ENCODE results near the gene SPOCK2. TPM values are rescaled to one million over a fixed set of nuclear protein-coding genes. Genes with fewer than 3 reads are reported as not detected.

SPOCK2 gene
- total RNA-seq, 1 donor from 2014 or later: 0.79 TPM

DNA sequence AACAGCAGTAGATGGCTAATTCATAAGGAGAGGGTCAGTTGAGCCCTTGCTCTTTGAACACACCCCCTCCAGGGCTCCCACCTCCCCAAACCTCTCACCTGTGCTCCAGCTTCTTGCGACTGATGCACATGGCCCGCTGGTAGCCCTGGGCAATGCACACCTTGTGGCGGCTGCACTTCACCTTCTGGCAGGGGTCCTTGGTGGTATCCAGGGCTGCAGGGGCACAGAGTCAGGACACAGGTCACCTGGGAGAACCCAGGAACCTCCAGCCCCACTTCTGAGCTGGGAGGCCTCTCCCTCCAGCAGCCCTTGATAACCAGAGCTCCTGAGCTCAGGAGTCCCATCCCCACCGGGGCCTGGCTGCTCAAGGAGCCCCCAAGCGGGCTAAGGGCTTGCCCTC is 16.3 kb downstream of the SPOCK2 start:
- DNase-seq: no peak

DNA sequence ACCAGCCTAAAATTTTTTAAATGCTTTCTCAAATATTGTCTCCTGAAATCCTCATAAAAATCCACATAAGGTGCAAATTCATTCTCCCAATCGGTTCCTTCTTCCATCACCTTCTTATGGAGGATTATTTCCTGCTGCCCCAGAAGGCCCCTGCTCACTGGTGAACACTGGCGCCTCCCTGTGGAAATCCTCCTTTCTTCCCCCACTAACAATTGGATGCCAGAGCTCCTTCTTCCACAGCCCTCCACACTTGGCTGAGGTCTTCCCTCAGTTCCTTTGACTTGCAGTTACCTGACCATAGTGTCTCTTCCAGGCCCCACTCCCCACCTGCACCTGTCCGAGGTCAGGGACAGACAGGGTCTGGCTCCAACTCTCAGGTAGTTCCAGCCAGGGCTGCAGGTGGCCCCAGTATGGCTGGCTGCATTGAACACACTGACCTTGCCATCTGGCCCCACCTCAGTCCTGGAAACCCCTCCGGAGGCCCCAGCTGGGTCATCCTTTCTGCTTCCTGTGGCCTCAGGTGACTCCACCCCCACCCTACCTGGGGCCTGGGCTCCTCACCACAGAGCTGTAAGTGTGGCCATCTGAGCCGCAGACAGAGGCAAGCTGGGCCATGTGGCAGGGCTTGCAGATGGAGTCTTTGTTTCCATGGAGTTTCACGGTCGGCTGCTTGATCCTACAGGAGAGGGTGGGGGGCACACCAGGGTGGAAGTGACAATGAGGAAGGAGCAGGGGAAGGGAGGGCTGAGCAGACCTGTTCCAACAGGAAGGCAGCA is 18.4 kb downstream of the SPOCK2 start:
- no peak for DNase-seq

DNA sequence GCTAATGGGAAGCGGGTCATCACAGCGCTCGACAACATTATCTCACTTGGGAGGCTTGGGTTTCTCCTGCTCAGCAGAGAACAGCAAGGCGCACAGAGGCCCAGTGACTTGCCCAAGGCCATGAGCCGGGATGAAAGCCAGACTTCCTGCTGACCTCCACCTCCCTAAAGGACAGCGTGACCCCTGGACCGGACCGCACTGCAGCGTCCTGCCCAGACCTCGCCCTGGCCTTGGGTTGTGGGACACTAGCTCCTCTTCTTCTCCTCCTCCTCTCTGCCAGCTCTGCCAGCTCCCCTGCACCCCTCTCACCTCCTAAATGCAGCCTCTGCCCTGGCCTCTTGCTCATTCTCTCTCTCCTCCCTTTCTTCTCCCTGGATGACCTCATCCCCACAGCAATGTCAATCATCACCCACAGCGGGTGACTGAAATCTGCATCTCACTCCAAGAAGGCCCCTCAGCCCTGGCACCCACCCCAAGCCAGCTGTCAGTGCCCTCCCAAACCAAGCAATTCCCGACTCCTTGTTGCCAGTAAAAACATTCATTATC is 19.4 kb downstream of the SPOCK2 start:
- DNase-seq: no peak

DNA sequence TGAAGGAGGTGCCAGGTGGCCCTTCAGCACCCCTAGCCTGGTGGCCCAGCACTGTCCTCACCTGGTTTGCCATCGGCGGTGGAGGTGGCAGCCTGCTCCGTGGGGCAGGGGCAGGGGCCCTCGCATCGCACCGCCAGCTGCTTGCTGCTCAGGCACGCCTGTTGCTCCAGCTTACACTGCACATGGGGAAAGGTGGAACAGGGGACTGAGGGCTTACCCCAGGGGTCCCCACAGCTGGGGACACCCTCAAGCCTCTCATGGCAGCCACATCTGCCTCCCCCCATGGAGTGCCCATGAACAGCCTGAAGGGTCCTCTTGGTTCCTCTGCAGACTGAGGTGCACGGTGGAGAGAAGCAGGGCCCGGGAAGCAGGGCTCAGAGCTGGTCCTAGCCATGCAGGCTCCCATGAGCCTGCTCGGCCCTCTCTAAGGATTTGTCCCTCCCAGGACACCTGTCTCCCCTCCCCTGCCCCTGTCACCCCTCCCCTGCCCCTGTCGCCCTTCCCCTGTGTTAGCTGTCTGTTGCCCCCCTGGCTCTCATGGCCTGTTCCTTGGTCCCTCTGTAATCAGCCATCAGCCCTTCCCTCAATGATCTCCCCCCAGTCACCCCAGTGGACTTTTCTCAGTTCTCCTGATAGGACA is 20.1 kb downstream of the SPOCK2 start:
- DNase-seq: no peak

DNA sequence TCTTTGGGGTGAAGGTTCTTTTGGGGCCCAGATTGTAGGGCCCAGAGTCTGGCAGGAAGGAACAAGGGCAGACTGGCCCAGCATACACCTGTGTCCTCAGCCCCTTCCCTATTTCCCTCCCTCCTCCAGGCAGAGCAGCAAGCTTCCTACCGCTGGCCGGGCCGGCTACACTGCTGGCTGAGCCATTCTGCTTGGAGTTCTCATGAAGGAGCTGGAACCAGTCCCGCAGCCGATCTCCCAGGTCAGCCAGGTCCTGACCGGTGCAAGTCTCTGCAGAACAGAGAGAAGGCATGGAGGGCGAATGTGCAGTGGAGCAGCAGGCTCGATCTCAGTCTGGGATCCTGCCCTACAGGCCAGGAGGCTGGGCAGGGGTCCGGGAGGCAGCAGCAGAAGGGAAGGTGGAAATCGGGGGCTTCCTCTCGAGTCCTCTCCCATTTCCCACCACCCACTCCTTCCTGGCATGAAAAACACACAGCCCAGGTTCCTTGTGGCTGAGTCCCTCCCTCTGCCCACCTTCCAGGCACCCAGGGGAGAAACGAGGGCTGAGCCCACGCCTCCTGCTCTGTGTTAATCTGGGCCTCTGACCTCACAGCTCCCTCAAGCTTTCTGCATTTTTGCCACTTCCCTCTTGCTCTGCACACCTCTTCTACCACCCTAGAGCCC is 20.8 kb downstream of the SPOCK2 start:
- DNase-seq: no peak

DNA sequence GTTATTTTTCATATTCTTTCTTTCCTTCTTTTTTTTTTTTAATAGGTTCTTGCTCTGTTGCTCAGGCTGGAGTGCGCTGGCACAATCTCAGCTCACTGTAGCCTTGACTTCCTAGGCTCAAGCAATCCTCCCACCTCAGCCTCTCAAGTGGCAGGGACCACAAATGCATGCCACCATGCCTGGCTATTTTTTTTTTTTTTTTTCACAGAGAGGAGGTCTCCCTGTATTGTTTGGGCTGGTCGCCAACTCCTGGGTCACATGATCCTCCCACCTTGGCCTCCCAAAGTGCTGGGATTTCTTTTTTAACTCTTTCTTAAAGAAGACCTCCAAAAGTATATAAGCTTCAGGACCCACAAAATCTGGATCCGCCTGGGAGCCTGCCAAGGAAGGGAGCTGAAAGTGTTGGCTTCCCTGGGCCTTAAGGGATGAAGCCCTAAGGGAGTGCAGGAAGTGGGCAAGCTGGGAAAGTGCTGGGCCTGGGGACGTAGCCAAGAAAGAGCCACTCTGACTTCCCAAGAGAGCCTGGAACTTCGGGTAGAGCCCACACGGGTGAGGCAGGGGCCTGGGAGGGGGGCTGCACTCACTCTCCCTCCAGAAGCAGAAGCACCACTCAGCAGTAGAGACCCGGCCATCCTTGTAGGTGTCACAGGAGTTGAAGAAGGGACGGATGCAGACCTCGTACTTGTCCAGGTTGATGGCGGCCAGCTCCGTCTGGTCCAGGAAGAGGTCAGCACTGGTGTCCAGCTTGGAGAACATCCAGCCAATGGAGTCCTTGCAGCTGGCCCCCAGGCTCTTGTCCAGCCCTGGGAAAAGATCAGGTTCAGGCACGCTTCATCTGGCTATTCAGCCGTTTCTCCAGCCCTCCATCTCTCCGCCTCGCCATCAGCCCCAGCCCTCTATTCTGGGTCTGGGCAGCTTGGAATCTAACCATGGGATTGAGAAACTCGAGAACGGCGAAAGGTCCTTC is 21.8 kb downstream of the SPOCK2 start:
- no peak for DNase-seq

DNA sequence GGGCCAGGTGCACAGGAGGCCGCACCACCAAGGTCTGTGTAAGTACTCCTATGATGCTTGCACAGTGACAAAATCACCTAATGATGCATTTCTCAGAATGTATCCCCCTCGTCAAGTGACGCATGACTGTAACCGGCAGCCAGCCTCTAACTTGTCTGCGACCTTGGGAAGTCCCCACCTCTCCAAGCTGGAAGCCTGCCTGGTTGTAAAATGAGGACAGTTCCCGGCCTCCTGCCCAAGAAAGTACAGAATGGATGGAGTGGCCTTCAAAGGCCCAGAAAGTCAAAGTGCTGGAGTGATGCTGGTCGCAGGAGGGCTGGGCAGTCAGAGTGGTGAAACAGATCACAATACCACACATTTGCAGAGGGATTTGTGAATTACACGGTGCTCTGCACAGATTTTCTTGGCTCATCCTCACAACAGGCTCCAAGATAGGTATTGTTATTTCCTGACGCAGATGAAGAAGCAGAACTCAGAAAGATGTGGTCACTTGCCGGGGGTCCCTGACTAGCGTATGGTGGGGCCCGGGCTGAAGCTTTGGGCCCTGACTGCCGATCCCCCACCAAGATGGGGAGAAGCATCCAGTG is 22.8 kb downstream of the SPOCK2 start:
- DNase-seq: no peak

DNA sequence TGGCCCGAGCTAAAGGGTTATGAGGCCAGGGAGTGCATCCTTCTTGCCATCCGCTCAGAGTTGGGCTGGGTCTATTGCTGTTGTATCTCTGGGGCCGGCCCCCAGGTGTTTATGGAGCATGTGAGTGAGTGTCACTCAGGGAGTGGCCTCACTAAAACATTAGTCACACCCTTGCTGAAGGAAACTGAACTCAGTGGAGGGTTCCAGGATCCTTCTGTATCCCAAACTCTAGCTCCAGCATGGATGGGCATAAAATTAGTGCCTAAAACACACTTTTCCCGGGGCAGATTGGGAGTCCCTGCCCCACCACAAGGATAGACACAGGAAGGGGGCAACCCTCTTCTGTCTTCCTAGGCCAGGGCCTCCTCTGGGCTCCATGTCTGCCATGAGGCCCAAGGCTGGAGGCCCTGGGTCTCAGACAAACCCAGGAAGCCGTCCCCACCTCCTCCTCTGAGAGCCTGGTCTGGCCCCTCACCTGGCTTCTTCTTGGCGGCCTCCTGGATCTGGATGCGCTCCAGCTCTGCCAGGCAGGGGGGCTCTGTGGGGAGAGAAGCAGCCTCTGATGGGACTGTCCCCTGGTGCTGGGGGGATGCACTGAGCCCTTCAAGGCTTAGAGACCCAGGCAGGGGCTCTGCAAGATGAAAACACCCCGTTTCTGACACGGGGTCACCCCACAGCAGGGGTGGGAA is 24.5 kb downstream of the SPOCK2 start:
- DNase-seq: no peak

DNA sequence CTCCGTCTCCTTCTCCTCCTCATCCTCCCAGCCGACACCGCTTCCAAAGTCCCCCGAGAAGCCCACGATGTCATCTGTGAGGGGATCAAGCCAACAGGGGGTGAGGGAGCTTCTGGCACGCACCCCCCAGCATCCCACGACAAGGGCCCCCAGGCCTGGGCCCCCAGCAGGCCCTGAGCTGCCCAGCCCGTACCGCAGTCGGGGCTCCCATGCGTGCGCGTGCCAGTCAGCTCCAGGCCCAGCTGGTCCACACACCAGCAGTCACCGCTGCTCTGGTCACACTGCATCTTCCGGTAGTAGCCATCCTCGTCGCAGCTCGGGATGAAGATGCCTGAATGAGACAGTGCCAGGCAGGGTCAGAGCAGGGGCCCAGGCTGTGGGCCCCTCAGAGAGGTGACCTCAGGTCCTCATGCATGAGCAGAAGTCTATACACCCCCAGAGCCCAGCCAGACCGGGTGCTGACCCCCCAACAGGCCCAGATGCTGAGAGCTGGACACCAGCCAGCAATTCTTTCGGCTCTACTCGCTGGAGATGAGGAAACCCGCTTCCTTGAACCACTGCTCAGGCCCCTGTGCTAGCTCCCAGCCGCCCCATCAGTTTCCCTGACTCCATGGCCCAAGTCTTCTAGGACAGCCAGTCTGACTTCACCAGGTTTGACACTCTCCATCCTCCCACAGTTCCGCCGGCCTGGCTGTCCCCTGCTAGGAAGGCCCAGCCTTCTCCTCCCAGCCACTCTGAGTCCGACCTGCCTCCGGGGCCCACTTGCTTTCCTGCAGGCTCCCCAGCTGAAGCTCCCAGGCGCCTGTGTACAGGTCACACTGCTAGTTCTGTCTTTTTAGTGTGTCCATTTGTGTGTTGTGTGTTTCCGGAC is 25.3 kb downstream of the SPOCK2 start:
- DNase-seq: no peak

DNA sequence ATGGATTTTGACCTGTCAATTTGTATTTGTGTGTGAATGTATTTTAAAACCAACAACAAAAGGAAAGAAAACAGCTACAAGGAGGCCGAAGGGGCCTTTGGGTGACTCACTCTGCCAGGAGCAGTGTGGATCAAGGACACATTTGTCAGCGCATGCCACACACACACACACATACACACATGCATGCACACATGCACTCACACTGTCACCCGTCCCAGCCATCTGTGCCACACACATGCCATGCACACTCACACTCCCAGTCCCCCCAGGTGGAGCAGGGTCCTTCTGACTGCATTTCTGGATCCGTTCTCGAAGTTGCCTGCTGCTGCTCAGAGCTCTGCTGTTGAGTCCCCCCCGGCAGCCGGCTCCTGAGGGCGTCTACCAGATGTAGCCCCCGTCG is 26.0 kb downstream of the SPOCK2 start:
- DNase-seq: no peak

DNA sequence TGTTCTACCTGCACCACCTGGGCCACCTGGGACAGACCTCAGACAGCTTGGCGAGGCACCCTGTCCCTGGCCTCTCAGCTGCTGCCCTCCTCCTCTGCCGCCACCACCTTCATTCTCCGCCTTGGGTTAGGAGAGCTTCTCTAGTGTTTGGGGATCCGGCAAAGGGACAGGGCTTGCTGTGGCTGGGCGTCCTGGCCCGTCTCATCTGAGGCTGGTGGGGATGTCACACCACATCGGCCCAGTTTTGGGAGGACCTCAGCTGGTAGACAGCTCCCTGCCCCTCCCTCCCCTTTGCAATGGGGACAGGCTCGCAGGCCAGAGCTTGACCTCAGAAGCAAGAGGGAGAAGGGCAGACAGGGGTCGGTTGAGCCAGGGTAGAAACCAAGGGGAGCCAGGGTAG is 26.4 kb downstream of the SPOCK2 start:
- no peak for DNase-seq

DNA sequence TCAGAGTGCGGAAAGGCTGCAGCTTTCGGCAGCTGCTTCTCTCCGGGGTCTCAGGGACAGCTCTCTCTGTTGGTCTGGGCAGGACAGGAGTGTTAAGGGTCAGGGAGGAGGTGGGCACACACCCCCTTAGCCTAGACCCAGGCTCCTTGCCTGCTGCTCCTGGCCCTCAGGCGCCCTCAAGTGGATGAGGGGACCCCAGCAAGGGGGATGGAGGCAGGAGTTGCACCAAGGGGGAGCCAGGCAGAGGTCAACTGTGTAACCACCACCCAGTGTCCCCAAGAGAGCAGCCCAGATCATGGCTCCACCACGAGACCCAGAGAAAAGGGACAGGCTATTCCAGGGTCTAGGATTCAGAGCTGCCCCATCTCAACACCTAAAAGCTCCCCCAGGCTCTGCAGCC is 26.9 kb downstream of the SPOCK2 start:
- no peak for DNase-seq

DNA sequence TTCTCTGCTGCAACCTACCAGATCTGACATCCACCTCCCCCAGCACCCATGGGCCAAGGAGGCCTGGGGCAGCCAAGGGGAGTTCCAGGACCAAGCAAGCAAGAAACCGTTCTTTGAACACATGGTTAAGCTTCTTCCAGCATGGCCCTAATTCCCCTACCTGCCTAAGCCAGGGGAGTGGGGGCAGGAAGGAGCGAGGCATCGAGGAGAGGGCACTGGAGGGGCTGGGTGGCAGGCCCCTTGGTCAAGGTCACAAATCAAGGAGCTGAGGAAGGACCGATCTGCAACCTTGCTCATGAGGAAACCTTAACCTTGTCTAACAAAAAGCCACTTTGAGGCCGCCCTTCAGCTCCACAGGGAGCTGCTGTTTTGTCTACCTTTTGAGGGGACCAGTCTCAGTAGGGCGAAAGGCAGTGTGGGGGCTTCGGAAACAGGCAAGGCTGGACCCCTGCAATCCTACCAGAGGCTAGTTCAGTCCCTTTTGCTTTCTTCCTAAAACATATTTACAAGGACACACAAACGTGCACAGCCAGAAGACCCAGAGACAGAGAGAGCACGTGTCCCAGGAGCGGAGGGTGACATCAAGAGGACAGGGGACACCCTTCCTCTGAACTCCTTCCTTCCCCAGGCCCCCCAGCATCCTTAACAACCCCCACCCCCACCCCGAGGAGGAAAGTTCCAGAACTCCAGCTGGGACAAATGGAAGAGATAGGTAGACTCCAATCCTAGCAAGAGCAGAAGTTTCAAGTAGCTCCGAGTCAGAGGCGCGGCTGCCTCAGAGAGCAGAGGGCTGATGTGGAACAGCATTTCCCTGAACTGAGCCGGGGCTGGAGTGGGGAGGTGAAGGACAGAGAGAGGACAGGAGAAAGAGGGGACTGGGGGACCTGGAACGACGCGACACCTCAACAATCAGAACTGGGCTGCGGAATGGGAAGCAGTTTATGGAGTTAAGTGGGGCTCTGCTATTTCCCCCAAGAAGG is 28.2 kb downstream of the SPOCK2 start:
- DNase-seq: no peak

DNA sequence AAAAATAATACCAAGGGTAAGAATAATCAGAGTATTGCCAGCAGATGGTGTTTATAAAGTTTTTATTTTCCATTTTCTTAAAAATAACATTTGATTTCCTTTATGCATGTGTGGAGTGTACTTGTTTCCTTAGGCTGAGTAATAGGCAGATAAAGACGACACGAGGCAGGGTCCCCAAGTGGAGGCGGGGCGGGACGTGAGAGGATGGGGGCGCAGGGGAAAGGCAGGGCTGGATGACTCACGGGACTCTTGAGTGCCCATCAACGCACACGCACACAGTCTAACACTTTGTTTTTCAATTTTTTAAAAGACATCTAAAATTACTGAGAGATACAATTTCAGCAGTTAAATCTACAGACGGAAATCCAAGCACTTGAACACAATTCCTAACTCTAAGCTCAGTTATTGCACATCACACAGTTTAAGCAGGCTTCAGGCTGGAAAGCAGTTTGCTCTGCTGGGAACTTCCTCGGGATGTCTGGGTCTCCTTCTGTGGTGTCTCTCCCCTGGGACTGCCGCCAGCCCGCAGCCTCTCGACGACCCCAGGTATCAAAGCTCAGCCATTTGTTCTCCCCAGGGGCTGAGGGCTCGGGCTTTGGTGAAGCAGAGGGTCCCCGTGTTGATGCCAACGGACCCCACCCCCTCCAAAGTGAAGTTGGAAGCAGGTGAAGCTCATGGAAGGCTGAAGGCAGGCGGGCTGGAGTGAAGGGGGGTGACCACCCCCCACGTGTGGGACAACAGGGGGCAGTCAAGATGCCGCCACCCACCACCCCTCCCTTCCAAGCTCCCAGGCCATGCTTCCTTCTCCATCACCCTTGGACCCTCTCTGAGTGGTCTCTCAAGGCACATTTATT is 29.1 kb downstream of the SPOCK2 start:
- no peak for DNase-seq

DNA sequence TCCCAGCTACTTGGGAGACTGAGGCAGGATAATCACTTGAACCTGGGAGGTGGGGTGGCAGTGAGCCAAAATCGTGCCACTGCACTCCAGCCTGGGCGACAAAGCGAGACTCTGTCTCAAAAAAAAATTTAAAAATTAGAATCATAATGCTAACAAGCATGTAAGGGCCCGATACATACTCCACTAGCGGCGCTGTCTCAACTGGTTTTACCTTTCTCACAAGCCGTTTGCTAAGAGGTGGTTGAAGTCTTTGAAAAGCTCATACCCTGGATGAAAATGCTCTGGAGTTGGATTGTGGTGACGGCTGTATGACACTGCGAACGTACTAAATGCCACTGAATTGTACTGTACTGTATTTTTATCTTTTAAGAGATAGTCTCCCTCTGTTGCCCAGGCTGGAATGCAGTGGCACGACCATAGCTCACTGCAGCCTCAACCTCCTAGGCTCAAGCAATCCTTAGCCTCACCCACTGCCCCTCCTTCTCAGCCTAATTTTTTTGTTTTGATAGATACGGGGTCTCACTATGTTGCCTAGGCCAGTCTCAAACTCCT is 29.9 kb downstream of the SPOCK2 start:
- DNase-seq: no peak

DNA sequence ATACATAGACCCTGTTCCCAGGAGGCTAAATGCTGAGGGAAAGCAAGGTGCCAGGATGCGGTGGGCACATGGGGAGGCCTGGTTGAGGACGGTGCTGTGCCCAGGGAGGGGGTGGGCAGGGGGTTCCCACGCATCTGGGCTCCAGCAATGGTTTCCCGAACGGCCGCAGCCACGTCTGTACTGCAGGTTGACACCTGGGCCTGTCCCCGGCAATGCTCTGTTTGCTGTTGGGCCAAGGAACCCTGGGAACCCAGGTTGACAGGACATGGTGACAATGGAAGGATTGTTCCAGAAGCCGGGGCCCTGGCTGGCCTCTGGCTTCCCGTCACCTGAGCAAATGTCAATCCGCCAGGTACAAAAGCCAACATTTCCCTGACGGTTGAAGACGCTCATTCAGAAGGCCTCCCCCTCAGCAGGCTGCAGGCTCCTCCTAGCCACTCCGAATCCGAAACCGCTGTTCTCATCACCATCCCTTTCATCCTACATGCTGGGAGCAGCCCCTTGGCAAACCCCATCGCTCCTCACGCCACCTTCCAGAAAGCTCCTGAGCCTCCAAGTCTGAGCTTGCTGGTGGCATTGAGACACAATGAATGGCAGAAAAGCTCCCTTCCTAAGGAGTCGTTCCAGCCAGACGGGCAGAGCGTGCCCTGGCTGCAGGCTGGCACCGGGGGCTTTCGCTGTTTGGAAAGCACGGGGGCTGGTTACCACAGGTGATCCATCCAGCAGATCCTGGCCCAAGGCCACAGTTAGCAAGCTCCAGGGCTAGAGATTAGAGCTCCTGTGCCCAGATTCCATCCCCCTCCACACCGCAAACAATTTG is 31.2 kb downstream of the SPOCK2 start:
- DNase-seq: no peak

DNA sequence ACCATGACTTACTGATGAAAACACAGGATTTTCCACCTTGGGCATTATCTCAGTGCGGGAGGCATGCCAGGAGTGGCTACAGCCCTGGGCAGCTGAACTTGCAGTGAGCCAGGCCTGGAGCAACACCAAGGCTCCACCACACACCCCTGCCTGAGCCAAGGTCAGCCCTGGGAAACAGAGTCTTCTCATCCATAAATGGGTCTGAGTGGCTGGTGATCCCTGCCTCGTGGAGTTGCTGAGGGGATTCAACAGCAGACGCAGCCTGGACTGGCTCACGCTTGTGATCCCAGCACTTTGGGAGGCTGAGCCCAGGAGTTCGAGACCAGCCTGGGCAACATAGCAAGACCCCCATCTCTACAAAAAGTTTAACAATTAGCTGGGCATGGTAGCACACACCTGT is 32.2 kb downstream of the SPOCK2 start:
- DNase-seq: no peak

Data from skin of body (tissue), 2 donors.